HG02763 (cell line): ENCODE results near the gene RIMS4.
A peak's percentile ranks its signal among the peaks of the same experiment; 100 is the strongest.

Experiments
- ATAC-seq: cut with Tn5 transposase; IDR thresholded peaks from one replicate; pipeline ENCODE4 v1.9.1; 2021; ENCODE audit warnings: mild to moderate bottlenecking, moderate library complexity; ENCODE audit not compliant: unreplicated experiment

RIMS4 gene

DNA sequence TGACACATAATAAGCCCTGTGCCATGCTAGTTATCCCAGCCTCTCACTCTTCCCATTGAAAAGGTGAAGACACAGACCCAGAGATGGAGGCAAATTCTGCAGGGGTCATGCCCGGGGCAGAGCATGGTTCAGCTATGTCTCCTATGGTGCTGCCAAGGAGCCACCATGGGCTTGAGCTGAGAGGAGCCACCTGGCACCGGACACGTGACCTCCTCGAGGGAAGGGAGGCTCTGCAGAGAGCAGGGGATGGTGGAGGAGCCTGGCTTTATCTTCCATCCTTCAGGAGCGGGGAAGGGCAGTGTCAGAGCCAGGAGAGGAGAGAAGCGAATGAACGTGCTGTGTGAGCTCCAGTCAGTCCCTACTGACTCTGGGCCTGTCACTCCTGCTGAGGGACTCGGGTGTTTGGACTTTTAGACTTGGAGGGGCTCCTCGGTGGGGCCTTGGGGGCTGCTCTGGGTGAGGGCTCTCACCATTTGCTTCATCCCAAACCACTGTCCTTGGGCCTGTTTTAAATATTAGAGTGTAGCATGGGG lies 106.3 kb downstream of the RIMS4 start:
- no peak for ATAC-seq

DNA sequence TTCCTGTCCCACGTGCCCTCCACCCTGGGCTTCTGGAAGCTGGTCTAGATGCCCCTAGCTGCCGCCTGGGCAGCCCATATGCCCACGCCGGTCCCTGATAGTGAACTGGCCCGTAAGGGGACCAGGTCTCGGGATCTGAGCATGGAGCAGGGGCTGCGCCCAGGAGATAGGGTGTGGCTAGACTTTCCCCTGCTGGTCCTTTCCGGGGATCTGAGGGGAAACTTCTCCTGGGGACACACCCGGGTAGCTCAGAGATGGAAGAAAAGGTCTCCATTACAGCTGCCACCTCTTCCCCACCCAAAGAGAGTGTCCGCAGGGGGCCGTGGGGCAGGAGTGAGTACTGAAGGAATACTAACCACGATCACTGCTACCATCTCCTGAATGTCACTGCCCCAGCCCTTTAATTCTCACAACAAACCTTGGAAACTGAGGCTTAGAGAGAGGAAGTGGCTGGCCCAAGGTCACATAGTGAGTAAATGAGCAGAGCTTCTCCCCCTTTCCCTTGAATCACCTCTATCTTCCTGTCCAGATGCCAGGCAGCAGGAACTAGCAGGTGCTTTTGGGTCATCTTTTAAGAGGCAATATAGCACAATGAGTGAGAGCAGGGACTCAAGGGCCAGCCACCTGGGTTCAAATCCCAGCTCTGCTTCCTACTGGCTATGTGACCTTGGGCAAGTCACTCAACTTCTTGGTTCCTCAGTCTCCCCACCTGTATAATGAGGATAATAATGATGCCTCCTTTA lies 107.0 kb downstream of the RIMS4 start:
- ATAC-seq: peak; percentile 23

DNA sequence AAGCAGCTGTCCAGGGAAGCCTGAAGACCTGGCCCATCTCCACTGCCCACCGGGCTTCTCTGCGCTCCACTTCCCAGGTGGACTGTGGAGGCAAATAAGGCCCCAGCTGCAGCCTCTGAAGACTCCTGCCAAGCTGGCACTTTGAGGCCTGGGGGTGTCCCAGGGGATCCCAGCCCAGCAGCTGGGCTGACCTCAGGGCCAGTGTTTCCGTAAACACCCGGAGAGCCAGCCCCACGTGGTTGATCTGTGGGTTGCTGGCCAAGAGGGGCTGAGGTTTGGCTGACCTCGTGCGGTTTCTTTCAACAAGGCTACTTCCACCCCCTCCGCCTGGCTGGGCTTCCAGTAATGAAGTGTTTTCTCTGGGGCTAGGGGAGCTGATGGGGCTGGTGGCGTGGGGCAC lies 107.6 kb downstream of the RIMS4 start:
- peak; percentile 69 for ATAC-seq

DNA sequence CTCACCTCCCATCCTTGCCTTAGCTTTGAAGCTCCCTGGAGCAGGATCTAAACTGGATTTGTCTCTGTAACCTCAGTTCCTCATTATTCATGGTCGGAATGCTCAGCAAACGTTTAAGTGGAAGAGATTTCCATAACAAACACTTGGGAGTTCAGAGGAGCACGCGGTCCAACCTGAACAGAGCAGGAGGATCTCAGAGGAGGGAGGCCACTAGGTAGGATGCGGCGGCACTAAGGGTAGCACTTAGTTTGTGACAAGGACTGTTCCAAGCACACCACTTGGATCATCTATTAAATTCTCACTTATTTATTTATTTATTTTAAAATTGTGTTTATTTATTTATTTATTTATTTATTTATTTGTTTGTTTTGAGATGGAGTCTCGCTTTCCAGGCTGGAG lies 108.5 kb downstream of the RIMS4 start:
- ATAC-seq: no peak
